ENCODE results near the gene STEAP4.

DNA sequence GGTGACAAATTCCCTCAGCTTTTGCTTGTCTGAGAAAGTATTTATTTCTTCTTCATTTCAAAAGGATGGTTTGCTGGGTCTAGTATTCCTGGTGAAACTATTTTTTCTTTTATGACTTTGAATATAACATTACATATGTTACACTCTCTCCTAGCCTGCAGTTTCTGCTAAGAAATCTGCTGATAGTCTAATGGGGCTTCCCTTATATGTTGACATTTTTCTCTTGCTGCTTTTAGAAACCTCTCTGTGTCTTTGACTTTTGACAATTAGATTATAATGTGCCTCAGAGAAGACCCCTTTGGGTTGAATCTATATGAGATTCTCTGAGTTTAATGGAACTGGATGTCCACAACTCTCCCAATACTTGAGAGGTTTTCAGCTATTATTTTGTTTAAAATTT, 53.1 kb downstream of the STEAP4 start:
- TF ChIP-seq, protein P1, sequence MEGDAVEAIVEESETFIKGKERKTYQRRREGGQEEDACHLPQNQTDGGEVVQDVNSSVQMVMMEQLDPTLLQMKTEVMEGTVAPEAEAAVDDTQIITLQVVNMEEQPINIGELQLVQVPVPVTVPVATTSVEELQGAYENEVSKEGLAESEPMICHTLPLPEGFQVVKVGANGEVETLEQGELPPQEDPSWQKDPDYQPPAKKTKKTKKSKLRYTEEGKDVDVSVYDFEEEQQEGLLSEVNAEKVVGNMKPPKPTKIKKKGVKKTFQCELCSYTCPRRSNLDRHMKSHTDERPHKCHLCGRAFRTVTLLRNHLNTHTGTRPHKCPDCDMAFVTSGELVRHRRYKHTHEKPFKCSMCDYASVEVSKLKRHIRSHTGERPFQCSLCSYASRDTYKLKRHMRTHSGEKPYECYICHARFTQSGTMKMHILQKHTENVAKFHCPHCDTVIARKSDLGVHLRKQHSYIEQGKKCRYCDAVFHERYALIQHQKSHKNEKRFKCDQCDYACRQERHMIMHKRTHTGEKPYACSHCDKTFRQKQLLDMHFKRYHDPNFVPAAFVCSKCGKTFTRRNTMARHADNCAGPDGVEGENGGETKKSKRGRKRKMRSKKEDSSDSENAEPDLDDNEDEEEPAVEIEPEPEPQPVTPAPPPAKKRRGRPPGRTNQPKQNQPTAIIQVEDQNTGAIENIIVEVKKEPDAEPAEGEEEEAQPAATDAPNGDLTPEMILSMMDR (IDR thresholded peaks at IDR 0.05; ENCODE audit: low read depth, low read length) = no peak
- TF ChIP-seq EZH2phosphoT487 (IDR thresholded peaks at IDR 0.05; ENCODE audit: low read depth) = no peak

Data from OCI-LY3 (cell line).